Neural progenitor cell (in vitro differentiated cells): ENCODE results near the gene HAND1.

ENCODE experiments used
- EZH2 ChIP-seq: fragments of 200-600 bp; sonication (generic); IDR thresholded peaks from 2 replicates; pipeline ENCODE4 v1.6.1; 2017; ENCODE audit warnings: antibody characterized with exemption, mild to moderate bottlenecking, moderate library complexity
- TF ChIP-seq, protein P1 (sequence below): fragments of 200-600 bp; sonication (generic); IDR thresholded peaks from 2 replicates; pipeline ENCODE4 v1.5.1; 2017; ENCODE audit warnings: antibody characterized with exemption, mild to moderate bottlenecking

DNA sequence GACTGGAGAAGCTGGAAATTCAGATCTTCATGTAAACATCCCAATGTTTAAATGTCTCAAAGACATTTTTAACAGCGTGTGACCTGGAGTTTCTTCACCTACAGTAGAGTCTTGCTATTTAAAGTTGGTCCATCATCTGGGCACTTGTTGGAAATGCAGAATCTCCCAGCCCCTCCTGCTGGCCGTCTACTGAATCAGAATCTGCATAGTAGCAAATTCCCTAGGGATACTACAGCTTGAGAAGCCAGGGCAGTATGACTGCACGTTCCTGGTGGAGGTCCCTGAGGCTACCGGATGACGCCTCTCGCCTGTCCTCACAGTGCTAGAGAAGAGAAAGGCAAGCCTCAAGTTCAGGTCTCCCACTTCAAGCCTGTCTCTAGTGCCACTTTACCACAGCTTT, 16.5 kb downstream of the HAND1 start:
- TF ChIP-seq, protein P1, sequence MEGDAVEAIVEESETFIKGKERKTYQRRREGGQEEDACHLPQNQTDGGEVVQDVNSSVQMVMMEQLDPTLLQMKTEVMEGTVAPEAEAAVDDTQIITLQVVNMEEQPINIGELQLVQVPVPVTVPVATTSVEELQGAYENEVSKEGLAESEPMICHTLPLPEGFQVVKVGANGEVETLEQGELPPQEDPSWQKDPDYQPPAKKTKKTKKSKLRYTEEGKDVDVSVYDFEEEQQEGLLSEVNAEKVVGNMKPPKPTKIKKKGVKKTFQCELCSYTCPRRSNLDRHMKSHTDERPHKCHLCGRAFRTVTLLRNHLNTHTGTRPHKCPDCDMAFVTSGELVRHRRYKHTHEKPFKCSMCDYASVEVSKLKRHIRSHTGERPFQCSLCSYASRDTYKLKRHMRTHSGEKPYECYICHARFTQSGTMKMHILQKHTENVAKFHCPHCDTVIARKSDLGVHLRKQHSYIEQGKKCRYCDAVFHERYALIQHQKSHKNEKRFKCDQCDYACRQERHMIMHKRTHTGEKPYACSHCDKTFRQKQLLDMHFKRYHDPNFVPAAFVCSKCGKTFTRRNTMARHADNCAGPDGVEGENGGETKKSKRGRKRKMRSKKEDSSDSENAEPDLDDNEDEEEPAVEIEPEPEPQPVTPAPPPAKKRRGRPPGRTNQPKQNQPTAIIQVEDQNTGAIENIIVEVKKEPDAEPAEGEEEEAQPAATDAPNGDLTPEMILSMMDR, result peak; percentile 40
- TF ChIP-seq EZH2, result no peak
